ENCODE measurements around the gene SLC27A4. TPM values are rescaled to one million over a fixed set of nuclear protein-coding genes. Genes with fewer than 3 reads are reported as not detected.
A peak's percentile ranks its signal among the peaks of the same experiment; 100 is the strongest.

The SLC27A4 gene
- total and polyA plus RNA-seq, 7 donors: 6.0 to 45.1 (median 12.2) TPM

DNA sequence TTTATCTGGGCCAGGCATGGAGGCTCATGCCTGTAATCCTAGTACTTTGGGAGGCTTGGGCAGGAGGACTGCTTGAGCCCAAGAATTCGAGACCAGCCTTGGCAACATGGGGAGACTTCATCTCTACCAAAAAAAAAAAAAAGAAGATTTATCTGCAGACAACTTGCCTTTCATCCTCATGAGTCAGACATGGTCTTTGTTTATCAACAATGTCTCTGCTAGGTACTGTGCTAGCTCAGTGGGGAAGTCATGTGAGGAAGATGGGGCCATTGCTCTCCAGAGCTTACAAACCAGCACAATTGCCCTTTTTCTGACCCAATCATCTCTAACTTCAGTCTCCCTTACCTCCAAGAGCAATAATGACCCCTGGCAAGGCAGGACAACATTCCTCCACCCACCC, 32.5 kb downstream of the SLC27A4 start:
- Histone ChIP-seq H3K27ac (peak overlapping the region in 2 of 4 donors; percentile 92 to 95), H3K4me3 (no peak overlapping the region), H3K4me1 (peaks cover 0 to 32% (median 23%) of the 10 kb centered on the region in 4 donors), H3K36me3 (peaks cover 0 to 18% (median 0%) of the 10 kb centered on the region in 4 donors), H3K27me3 (no peaks in the 10 kb centered on the region), H3K9me3 (no peaks in the 10 kb centered on the region)
- TF ChIP-seq POLR2AphosphoS5 (IDR thresholded peaks at IDR 0.05): no peak
- TF ChIP-seq, protein P1, sequence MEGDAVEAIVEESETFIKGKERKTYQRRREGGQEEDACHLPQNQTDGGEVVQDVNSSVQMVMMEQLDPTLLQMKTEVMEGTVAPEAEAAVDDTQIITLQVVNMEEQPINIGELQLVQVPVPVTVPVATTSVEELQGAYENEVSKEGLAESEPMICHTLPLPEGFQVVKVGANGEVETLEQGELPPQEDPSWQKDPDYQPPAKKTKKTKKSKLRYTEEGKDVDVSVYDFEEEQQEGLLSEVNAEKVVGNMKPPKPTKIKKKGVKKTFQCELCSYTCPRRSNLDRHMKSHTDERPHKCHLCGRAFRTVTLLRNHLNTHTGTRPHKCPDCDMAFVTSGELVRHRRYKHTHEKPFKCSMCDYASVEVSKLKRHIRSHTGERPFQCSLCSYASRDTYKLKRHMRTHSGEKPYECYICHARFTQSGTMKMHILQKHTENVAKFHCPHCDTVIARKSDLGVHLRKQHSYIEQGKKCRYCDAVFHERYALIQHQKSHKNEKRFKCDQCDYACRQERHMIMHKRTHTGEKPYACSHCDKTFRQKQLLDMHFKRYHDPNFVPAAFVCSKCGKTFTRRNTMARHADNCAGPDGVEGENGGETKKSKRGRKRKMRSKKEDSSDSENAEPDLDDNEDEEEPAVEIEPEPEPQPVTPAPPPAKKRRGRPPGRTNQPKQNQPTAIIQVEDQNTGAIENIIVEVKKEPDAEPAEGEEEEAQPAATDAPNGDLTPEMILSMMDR (IDR thresholded peaks at IDR 0.05): no peak
- no peak for TF ChIP-seq POLR2A (IDR thresholded peaks at IDR 0.05)
- TF ChIP-seq EP300 (IDR thresholded peaks at IDR 0.05): no peak
- WGBS, 2 donors: 84 to 88% methylated on average over 1 of the region's 1 CpG
- intact Hi-C loops (cut with DNase I): loop anchor here (5.0 kb wide), 1 partner anchor 180 kb away; the partner anchor contains the start of gene SPTAN1
- DNase-seq: no peak

DNA sequence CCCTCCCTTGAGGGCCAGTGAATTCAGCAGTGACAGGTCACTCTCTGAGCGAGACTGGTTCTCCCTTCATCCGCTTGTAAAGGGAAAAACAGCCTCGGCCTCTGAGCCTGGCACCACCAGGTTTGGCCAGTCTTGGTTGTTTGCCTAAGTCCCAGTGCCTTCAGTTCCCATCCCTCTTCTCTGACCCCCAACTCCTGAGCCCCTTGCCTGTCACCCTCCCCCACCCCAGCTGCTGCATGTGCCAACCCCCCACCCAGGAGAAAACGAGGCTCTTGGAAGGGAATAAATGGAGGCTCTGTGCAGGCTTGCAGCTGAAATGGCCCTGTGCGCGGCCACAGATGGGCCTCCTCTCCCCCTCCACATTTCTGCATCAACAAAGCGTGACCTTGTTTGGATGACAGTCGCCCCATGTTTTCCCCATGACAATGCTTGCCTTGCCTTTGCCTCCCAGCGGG, 33.9 kb downstream of the SLC27A4 start:
- H3K27me3 ChIP-seq: no peaks in the 10 kb centered on the region
- H3K27ac ChIP-seq: no peak overlapping the region
- peaks cover 0 to 32% (median 23%) of the 10 kb centered on the region in 4 donors for H3K4me1 ChIP-seq
- 91% methylated on average over 9 of the region's 9 CpGs for WGBS, 2 donors
- no peak for TF ChIP-seq POLR2A (IDR thresholded peaks at IDR 0.05)
- no peak for TF ChIP-seq POLR2AphosphoS5 (IDR thresholded peaks at IDR 0.05)
- no peak for TF ChIP-seq EP300 (IDR thresholded peaks at IDR 0.05)
- TF ChIP-seq, protein P1 (IDR thresholded peaks at IDR 0.05): no peak
- intact Hi-C loops (cut with DNase I): loop anchor here (5.0 kb wide), 1 partner anchor 178 kb away; the partner anchor contains the start of gene SPTAN1
- H3K4me3 ChIP-seq: no peak overlapping the region
- peaks cover 3 to 33% (median 6%) of the 10 kb centered on the region in 4 donors for H3K36me3 ChIP-seq
- H3K9me3 ChIP-seq: no peaks in the 10 kb centered on the region
- DNase-seq: no peak

DNA sequence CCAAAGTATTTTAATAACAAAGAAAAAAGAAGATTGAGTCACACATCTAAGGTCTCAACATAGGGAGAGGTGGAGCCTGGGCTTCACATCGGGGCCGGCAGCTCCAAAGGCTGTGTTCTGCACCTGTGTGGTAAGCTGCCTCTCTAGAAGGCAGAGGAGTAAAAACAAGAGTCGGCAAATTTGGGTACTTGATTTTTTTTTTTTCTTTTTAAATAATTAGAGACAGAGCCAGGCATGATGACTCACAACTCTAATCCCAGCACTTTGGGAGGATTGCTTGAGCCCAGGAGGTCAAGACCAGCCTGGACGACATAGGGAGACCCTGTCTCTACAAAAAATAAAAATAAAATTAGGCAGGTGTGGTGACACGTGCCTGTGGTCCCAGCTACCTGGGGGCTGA, 35.5 kb downstream of the SLC27A4 start:
- TF ChIP-seq POLR2A (IDR thresholded peaks at IDR 0.05) (no peak), POLR2AphosphoS5 (IDR thresholded peaks at IDR 0.05) (no peak), EP300 (IDR thresholded peaks at IDR 0.05) (no peak)
- TF ChIP-seq, protein P1 (IDR thresholded peaks at IDR 0.05): no peak
- Histone ChIP-seq H3K36me3 (peaks cover 6 to 49% (median 6%) of the 10 kb centered on the region in 4 donors), H3K4me1 (peaks cover 0 to 24% (median 16%) of the 10 kb centered on the region in 4 donors), H3K4me3 (no peak overlapping the region), H3K27me3 (no peaks in the 10 kb centered on the region), H3K27ac (no peak overlapping the region), H3K9me3 (no peaks in the 10 kb centered on the region)
- 87% methylated on average over 5 of the region's 5 CpGs for WGBS, 2 donors
- DNase-seq: no peak
- intact Hi-C loops (cut with DNase I): no loop called here

DNA sequence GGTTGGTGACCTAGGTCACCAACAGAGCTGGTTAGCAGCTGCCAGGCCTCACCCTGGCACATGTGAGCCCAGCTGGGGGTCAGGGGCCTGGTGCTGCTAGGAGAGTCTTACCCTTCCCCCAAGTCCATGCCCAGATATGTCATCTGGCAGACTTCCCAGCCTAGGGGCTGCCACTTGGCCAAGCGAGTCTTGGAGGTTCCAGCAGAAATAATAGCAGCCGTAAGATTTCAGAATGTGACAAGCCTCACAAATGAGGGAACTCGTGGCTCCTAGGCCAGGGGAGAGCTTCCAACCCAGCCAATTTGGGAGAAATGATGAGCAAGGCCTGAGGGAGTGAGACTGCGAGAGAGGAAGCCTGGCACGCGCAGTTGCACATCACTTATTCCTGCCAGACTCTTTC, 41.9 kb downstream of the SLC27A4 start:
- no peak for DNase-seq
- intact Hi-C loops (cut with DNase I): no loop called here
- H3K27ac ChIP-seq: no peak overlapping the region
- WGBS, 2 donors: 84 to 89% methylated on average over 6 of the region's 6 CpGs
- H3K4me3 ChIP-seq: no peak overlapping the region
- H3K36me3 ChIP-seq: peaks cover 6 to 75% (median 21%) of the 10 kb centered on the region in 4 donors
- TF ChIP-seq POLR2AphosphoS5 (IDR thresholded peaks at IDR 0.05) (no peak), EP300 (IDR thresholded peaks at IDR 0.05) (no peak), POLR2A (IDR thresholded peaks at IDR 0.05) (no peak)
- TF ChIP-seq, protein P1 (IDR thresholded peaks at IDR 0.05): no peak
- no peaks in the 10 kb centered on the region for H3K27me3 ChIP-seq
- no peaks in the 10 kb centered on the region for H3K9me3 ChIP-seq
- H3K4me1 ChIP-seq: no peaks in the 10 kb centered on the region
